ENCODE results near the gene GAPDHS.

The GAPDHS gene

DNA sequence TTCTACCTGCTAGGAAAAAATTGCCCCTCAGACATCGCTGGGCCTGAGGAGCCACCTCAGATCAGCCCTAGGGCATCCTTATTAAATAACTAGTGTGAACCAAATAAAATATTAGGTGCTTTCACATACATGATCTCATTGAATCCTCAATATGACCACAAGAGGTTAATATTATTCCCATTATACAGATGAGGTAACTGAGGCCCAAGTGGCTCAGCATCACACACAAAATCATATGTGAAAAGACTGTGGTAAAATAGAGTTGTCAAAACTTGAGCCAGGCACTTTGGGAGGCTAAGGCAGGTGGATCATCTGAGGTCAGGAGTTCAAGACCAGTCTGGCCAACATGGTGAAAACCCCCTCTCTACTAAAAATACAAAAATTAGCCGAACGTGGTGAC lies 16.9 kb upstream of the GAPDHS start:
- TF ChIP-seq, protein P1, sequence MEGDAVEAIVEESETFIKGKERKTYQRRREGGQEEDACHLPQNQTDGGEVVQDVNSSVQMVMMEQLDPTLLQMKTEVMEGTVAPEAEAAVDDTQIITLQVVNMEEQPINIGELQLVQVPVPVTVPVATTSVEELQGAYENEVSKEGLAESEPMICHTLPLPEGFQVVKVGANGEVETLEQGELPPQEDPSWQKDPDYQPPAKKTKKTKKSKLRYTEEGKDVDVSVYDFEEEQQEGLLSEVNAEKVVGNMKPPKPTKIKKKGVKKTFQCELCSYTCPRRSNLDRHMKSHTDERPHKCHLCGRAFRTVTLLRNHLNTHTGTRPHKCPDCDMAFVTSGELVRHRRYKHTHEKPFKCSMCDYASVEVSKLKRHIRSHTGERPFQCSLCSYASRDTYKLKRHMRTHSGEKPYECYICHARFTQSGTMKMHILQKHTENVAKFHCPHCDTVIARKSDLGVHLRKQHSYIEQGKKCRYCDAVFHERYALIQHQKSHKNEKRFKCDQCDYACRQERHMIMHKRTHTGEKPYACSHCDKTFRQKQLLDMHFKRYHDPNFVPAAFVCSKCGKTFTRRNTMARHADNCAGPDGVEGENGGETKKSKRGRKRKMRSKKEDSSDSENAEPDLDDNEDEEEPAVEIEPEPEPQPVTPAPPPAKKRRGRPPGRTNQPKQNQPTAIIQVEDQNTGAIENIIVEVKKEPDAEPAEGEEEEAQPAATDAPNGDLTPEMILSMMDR (IDR thresholded peaks at IDR 0.05; ENCODE audit: control insufficient read depth, extremely low read depth, insufficient read depth) = no peak
- no peak overlapping the region for H3K4me3 ChIP-seq (ENCODE audit: low read depth, low read length)
- no peak for DNase-seq (ENCODE audit: low read depth)

DNA sequence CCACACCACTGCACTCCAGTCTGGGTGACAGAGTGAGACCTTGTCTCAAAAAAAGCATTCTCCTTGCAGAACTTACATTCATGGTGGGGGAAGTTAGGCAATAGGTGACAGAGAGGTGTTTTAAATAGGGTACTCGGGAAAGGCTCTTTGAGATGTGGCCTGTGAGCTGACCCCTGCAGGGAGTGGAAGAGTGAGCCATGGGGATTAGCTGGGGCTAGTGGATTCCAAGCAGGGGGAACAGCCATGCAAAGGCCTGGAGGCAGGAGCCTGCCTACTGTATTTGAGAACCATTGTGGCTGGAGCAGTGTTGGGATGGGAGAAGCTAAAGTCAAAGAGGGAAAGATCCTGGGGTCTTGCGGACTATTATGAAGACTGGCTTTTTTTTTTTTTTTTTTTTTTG lies 15.9 kb upstream of the GAPDHS start:
- DNase-seq (ENCODE audit: low read depth) = no peak
- TF ChIP-seq, protein P1 (IDR thresholded peaks at IDR 0.05; ENCODE audit: control insufficient read depth, extremely low read depth, insufficient read depth) = no peak
- no peak overlapping the region for H3K4me3 ChIP-seq (ENCODE audit: low read depth, low read length)

DNA sequence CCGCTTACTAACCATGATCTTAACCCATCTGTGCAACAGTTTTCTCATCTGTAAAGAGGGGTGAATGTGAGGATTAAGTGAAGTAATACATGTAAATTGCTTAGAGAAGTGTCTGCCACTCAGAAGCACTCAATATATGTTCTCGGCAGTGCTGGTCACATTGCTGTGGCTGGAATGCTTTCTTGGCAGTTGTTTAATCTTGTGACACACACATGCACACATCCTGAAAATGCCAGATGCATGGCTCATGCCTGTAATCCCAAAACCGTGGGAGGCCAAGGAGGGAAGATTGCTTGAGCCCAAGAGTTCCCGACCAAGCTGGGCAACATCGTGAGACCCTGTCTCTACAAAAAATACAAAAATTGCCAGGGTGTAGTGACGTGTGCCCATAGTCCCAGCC lies 14.9 kb upstream of the GAPDHS start:
- no peak overlapping the region for H3K4me3 ChIP-seq (ENCODE audit: low read depth, low read length)
- DNase-seq (ENCODE audit: low read depth) = no peak
- TF ChIP-seq, protein P1 (IDR thresholded peaks at IDR 0.05; ENCODE audit: control insufficient read depth, extremely low read depth, insufficient read depth) = no peak

DNA sequence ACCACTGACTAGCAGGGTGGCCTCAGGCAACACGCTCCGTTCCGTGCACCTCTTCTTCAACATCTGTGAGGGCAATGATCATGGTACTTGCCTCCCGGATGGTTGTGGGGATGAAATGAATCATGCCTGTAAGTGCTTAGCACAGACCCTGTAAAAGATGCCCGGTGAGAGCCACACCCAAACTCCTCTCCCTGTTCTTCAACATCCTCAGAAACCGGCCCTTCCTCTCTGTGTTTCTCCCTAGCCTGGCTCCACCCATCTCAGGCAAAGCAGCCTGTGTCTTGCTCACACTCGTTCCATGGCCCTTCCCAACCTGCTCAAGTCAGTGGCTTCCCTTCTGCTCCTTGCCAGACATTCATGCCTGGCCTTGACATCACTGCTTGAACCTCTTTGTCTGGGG lies 14.0 kb upstream of the GAPDHS start:
- TF ChIP-seq, protein P1 (IDR thresholded peaks at IDR 0.05; ENCODE audit: control insufficient read depth, extremely low read depth, insufficient read depth) = no peak
- no peak for DNase-seq (ENCODE audit: low read depth)
- H3K4me3 ChIP-seq (ENCODE audit: low read depth, low read length) = no peak overlapping the region

DNA sequence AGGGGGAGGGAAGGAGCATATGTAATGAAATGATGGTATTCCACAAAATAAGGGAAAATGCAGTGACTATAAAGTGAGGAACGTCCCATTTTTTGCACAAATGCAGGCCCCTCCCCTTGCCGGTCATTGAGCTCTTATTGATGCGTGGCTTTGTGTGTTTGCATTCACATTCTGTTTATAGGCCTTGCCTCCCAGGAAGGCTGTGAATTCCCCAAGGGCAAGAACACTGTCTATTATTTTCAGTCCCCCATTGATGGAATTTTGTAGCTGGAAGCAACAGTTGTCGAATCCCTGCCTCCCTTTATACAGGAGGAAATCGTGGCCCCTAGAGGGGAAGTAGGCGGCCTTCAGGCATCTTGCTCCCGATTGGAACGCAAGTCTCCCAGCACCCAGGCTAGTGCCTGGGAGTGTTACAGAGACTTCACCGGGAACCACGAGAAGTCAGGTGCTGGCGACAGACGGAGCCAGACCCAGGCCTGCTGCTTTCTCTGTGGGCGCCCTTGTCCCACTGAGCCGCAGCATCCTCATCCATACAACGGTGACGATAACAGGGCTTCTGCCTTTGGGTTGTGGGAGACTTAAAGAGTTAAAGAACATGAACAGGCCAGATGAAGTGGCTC lies 12.0 kb upstream of the GAPDHS start:
- no peak overlapping the region for H3K4me3 ChIP-seq (ENCODE audit: low read depth, low read length)
- TF ChIP-seq, protein P1 (IDR thresholded peaks at IDR 0.05; ENCODE audit: control insufficient read depth, extremely low read depth, insufficient read depth) = no peak
- no peak for DNase-seq (ENCODE audit: low read depth)

DNA sequence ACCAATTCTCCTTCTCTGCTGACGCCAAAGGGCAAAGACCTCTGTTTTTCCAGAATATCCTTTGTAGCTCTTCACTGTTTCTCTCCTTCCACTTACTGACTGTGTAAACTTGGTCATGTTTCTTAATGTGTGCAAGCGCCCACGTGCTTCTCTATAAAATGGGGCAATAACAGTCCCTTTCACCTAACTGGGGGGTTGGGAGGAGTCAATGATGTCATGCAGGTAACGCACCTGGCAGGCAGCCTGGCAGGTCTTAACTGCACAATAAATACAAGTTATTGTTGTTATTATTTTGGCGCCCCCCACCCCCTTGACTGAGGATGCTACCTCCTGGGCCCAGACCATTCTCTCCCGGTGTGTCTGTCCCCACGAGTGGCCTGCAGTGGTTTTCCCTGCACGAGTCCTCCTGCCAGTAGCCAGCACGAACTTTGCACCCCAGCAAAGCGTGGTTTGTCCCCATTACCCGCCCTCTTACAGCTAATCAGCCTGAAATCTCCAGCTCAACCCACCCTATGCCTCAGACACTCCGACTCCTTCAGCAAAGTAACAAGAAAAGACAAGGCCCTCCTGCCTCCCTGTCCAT lies 10.4 kb upstream of the GAPDHS start:
- TF ChIP-seq, protein P1 (IDR thresholded peaks at IDR 0.05; ENCODE audit: control insufficient read depth, extremely low read depth, insufficient read depth) = no peak
- H3K4me3 ChIP-seq (ENCODE audit: low read depth, low read length) = no peak overlapping the region
- peak; percentile 25 for DNase-seq (ENCODE audit: low read depth)

Measured in LNCaP clone FGC (cell line).